Pancreas (tissue), 10 donors: Measurements from ENCODE around the gene CENPC. TPM values are rescaled to one million over a fixed set of nuclear protein-coding genes. Genes with fewer than 3 reads are reported as not detected.
"Not testable (repeated sequence)": the region's sequence is repeated elsewhere in the genome, so short reads cannot be mapped to it uniquely, and the experiment has no call there.

Experiments
- ATAC-seq, 4 donors: fragments of 200-7000 bp; cut with Tn5 transposase; one replicate each; pipeline versions ENCODE4 v1.8.0 to v1.9.1; 2020; ENCODE audit warnings: mild to moderate bottlenecking in 4 of 4, moderate library complexity in 4 of 4
- DNase-seq, 6 donors: peaks; one replicate each; pipeline ENCODE4 v3.0.0-alpha.2; 2020
- FAIRE-seq: peaks from 2 replicates; lab custom pipeline; 2012; peaks lifted over from hg19 to GRCh38; lab: Jason Lieb, UNC
- H3K27ac ChIP-seq, 4 donors: fragments of 200-600 bp; sonication (generic); 1 replicate in 3 of 4; 2 replicates in 1 of 4; pipeline versions ENCODE4 v1.5.0 to v1.8.0; 2020
- H3K27me3 ChIP-seq, 4 donors: fragments of 200-600 bp; one replicate each; pipeline ENCODE4 v1.8.0; 2021
- H3K36me3 ChIP-seq, 3 donors: fragments of 200-600 bp; sonication (generic) in 1 of 3; one replicate each; pipeline versions ENCODE4 v1.5.0 to v1.8.0; 2020 to 2021
- H3K4me1 ChIP-seq, 3 donors: fragments of 200-600 bp; one replicate each; pipeline ENCODE4 v1.8.0; 2021
- H3K4me3 ChIP-seq, 4 donors: fragments of 200-600 bp; sonication (generic) in 2 of 4; one replicate each; pipeline versions ENCODE4 v1.5.0 to v1.8.0; 2020 to 2021
- H3K9me3 ChIP-seq, 4 donors: fragments of 200-600 bp; one replicate each; pipeline ENCODE4 v1.8.0; 2021
- CTCF ChIP-seq, 4 donors: fragments of 200-600 bp; sonication (generic) in 3 of 4; IDR thresholded peaks; one replicate each; pipeline versions ENCODE4 v1.5.0 to v1.8.0; 2021; ENCODE audit warnings: antibody characterized with exemption in 4 of 4
- WGBS, 2 donors: extraction: QIAGEN DNeasy Blood & Tissue Kit; methylation state at CpG; one replicate each; pipeline ENCODE4 v1.1.7; 2013; 5-methylcytosine and 5-hydroxymethylcytosine counted together
- intact Hi-C, 3 donors: fragments of 100-400 bp; cut with DNase I; formaldehyde crosslinking; loops; one replicate each; pipeline versions ENCODE4 v1.11.1 to v1.14.2; 2022
- polyA plus RNA-seq, 2 donors: library from polyadenylated mRNA; stranded (reverse); fragments of 200-250 nt; gene quantifications; one replicate each; pipeline ENCODE4 v1.2.3, GENCODE V29; 2013
- total RNA-seq, 6 donors: library from RNA; stranded (reverse); fragmentation: NEBNext Ultra II Directional in 4 of 6; extraction: Animal tissue kit (Norgen Biotek cat#: 25700) in 4 of 6; gene quantifications; one replicate each; pipeline versions ENCODE4 v1.2.1 to v1.2.4, GENCODE V29; 2021 to 2023
- donor health status: healthy with polysubstance abuse.
- donor health status: DM: no; HTN: no; CAD: no; lungs with moderate emphysema.
- donor health status: DM: no; HTN: no; CAD: no.
- donor health status: control.
- donor health status: control.
- donor health status: Bipolar disorder and iron deficiency.
- donor health status: DM: yes; HTN: yes; CAD: no.
- donor health status: DM: no; HTN: no; CAD: no.
- donor health status: DM: no; HTN: no; CAD: no.
- donor health status: DM: yes; HTN: yes; CAD: no.

CENPC gene
- total and polyA plus RNA-seq, 8 donors = 5.9 to 19.5 (median 13.5) TPM

DNA sequence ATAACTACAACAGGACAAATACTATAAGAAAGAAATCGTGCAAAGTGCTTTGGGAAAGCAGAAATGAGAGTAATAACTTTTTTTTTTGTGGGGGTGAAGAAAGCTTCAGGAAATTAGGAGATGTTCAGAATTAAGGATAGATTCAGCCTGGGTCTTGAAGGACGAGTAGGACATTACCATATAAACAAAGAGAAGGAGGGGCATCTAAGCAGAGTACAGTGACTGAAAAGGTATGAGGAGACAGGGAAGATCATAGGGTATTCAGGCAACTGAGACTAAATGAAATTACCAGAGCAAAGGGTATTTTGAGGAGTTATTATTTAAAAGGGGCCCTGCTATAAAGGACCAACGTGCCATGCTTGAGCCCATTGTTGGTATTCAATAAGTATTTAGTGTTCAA lies 10.1 kb upstream of the CENPC start:
- H3K36me3 ChIP-seq = no peaks in the 10 kb centered on the region
- no peak for FAIRE-seq
- whole genome bisulfite sequencing, 2 donors = 79 to 83% methylated on average over 3 of the region's 3 CpGs
- H3K9me3 ChIP-seq = no peaks in the 10 kb centered on the region
- H3K27me3 ChIP-seq = no peaks in the 10 kb centered on the region
- no peaks in the 10 kb centered on the region for H3K4me1 ChIP-seq
- ATAC-seq = no peak
- TF ChIP-seq CTCF (IDR thresholded peaks at IDR 0.05) = no peak
- H3K27ac ChIP-seq = no peak overlapping the region
- no peak overlapping the region for H3K4me3 ChIP-seq
- intact Hi-C loops = no loop called here
- DNase-seq = no peak

DNA sequence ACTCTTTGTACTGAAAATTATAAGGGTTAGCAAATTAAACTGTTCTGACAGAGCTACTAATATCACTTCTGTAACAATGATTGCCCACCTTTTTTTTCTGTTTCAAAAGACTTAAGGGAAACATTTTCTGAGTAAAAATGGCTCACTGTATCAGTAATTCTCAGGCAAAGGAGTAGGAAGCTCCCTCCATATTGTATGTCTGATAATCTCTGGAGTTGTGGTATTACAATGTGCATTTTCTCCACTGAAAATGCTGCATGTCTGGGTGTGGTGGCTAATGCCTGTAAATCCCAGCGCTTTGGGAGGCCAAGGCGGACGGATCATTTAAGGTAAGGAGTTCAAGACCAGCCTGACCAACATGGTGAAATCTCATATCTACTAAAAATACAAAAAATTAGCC lies 8.8 kb upstream of the CENPC start:
- H3K9me3 ChIP-seq = no peaks in the 10 kb centered on the region
- FAIRE-seq (no peak), ATAC-seq (no peak), DNase-seq (no peak)
- no peak for TF ChIP-seq CTCF (IDR thresholded peaks at IDR 0.05)
- no peaks in the 10 kb centered on the region for H3K4me1 ChIP-seq
- H3K27ac ChIP-seq = no peak overlapping the region
- no peak overlapping the region for H3K4me3 ChIP-seq
- WGBS, 2 donors = 92 to 95% methylated on average over 3 of the region's 3 CpGs
- intact Hi-C loops = no loop called here
- H3K36me3 ChIP-seq = no peaks in the 10 kb centered on the region
- no peaks in the 10 kb centered on the region for H3K27me3 ChIP-seq

DNA sequence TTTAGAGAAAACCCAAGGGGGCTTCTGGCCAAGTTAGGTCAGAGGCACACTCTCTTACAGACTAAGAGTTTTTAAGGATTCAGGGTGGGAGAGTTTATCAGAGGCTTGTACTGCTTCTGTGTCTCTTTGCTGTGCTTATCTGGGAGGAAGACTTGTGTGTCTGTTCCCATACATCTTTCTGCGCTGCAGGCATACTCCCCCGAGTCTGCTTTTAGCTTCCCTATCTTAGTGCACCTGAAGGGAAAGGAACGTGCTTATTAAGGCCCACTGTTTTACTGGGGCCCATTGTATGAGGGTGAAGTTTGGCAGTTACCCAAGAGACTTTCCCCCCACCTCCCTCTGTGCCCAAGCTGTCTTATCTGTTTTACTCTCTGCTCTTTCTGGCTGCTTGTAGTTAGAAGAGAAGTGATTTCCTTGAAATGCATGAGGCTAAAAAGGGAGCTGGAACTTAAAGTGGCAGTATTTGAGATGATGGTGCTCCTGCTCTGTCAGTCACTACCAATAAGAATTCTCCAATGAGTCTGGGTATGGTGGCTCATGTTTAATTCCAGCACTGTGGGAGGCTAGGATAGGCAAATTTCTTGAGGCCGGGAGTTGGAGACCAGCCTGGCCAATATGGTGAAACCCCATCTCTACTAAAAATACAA lies 7.0 kb upstream of the CENPC start:
- H3K27ac ChIP-seq, DNase-seq, H3K9me3 ChIP-seq, ATAC-seq, H3K36me3 ChIP-seq, H3K27me3 ChIP-seq, H3K4me1 ChIP-seq, H3K4me3 ChIP-seq, intact Hi-C loops, FAIRE-seq: not testable (repeated sequence)
- 74 to 90% methylated on average over 4 of the region's 4 CpGs for WGBS, 2 donors

GRCh38 chr4:67550857-67551256 lies 5.6 kb upstream of the CENPC start:
- FAIRE-seq = no peak
- TF ChIP-seq CTCF (IDR thresholded peaks at IDR 0.05) = no peak

GRCh38 chr4:67550451-67550850 lies 5.1 kb upstream of the CENPC start:
- H3K27ac ChIP-seq = no peak overlapping the region
- peaks cover 0 to 4% (median 0%) of the 10 kb centered on the region in 3 donors for H3K4me1 ChIP-seq
- H3K9me3 ChIP-seq = no peaks in the 10 kb centered on the region
- FAIRE-seq = no peak
- intact Hi-C loops = no loop called here
- peaks cover 0 to 5% (median 0%) of the 10 kb centered on the region in 4 donors for H3K27me3 ChIP-seq
- no peaks in the 10 kb centered on the region for H3K36me3 ChIP-seq
- no peak for TF ChIP-seq CTCF (IDR thresholded peaks at IDR 0.05)
- ATAC-seq = no peak
- no peak for DNase-seq
- no peak overlapping the region for H3K4me3 ChIP-seq

More at GRCh38 chr4:67550857-67551256, 5.6 kb upstream of the CENPC start:
- peaks cover 0 to 5% (median 0%) of the 10 kb centered on the region in 4 donors for H3K27me3 ChIP-seq
- ATAC-seq (no peak), DNase-seq (no peak)
- no peaks in the 10 kb centered on the region for H3K36me3 ChIP-seq
- 93 to 97% methylated on average over 3 of the region's 3 CpGs for WGBS, 2 donors
- H3K4me3 ChIP-seq = no peak overlapping the region
- H3K9me3 ChIP-seq = no peaks in the 10 kb centered on the region
- intact Hi-C loops = no loop called here
- H3K4me1 ChIP-seq = peaks cover 0 to 4% (median 0%) of the 10 kb centered on the region in 3 donors
- no peak overlapping the region for H3K27ac ChIP-seq
